Activated naive CD4-positive, alpha-beta T cell treated with anti-CD3 and anti-CD28 coated beads, Interleukin-2, amount 50 U/mL, for 72 hours (primary cell): Measurements from ENCODE around the gene PHF8. TPM values are rescaled to one million over a fixed set of nuclear protein-coding genes. Genes with fewer than 3 reads are reported as not detected.

Experiments used
- ATAC-seq, 2 donors: fragments of 150-1000 bp; cut with Tn5 transposase; 2 replicates each; pipeline ENCODE4 v1.10.0; 2021; ENCODE audit warnings: mild to moderate bottlenecking in 2 of 2, moderate library complexity in 2 of 2
- DNase-seq, 2 donors: peaks; one replicate each; pipeline ENCODE4 v3.0.0; 2021 to 2022; ENCODE audit warnings: low spot score in 2 of 2
- H3K27ac Mint-ChIP-seq, 2 donors: one replicate each; pipeline ENCODE4 v1.8.0; 2022; ENCODE audit warnings: mild to moderate bottlenecking in 2 of 2, mixed read lengths in 2 of 2
- H3K36me3 Mint-ChIP-seq, 2 donors: one replicate each; pipeline ENCODE4 v1.8.0; 2022; ENCODE audit warnings: mixed read lengths in 2 of 2
- H3K9me3 Mint-ChIP-seq, 2 donors: one replicate each; pipeline ENCODE4 v1.8.0; 2022; ENCODE audit warnings: mixed read lengths in 2 of 2
- total RNA-seq, 2 donors: library from RNA; stranded (reverse); gene quantifications; one replicate each; pipeline ENCODE4 v1.2.3, GENCODE V29; 2022

PHF8 gene
- total RNA-seq, 2 donors from 2014 or later: 56.5 to 65.3 TPM

GRCh38 chrX:54043541-54044125 lies 640 bp downstream of the PHF8 start:
- H3K36me3 Mint-ChIP-seq: peaks cover 14 to 15% of the 10 kb centered on the region in 2 donors
- ATAC-seq: peak in 1 of 2 donors; percentile 11
- DNase-seq: peak in 1 of 2 donors; percentile 35
- H3K27ac Mint-ChIP-seq: peak overlapping the region; percentile 93 to 98
- H3K9me3 Mint-ChIP-seq: no peaks in the 10 kb centered on the region

- peak overlapping the region; percentile 93 to 98 for H3K27ac Mint-ChIP-seq
- no peaks in the 10 kb centered on the region for H3K9me3 Mint-ChIP-seq
- ATAC-seq (no peak), DNase-seq (no peak)
- H3K36me3 Mint-ChIP-seq: peaks cover 14 to 15% of the 10 kb centered on the region in 2 donors
Observed at GRCh38 chrX:54043056-54043455, 1.2 kb downstream of the PHF8 start.

GRCh38 chrX:54042609-54043021 lies 1.7 kb downstream of the PHF8 start:
- ATAC-seq: no peak
- Mint-ChIP-seq H3K9me3 (no peaks in the 10 kb centered on the region), H3K36me3 (peaks cover 14 to 15% of the 10 kb centered on the region in 2 donors), H3K27ac (peak overlapping the region in 1 of 2 donors; percentile 98)
- DNase-seq: peak in 1 of 2 donors; percentile 20

GRCh38 chrX:54030329-54030728 lies 13.9 kb downstream of the PHF8 start:
- H3K9me3 Mint-ChIP-seq: no peaks in the 10 kb centered on the region
- ATAC-seq: no peak
- H3K27ac Mint-ChIP-seq: no peak overlapping the region
- H3K36me3 Mint-ChIP-seq: peaks cover 5 to 26% of the 10 kb centered on the region in 2 donors
- DNase-seq: no peak

GRCh38 chrX:54029529-54030143 lies 14.6 kb downstream of the PHF8 start:
- Mint-ChIP-seq H3K9me3 (no peaks in the 10 kb centered on the region), H3K36me3 (peaks cover 5 to 26% of the 10 kb centered on the region in 2 donors), H3K27ac (peak overlapping the region in 1 of 2 donors; percentile 53)
- no peak for DNase-seq
- no peak for ATAC-seq

GRCh38 chrX:54024350-54024749 lies 19.9 kb downstream of the PHF8 start:
- no peaks in the 10 kb centered on the region for H3K9me3 Mint-ChIP-seq
- H3K36me3 Mint-ChIP-seq: peaks cover 5 to 24% of the 10 kb centered on the region in 2 donors

GRCh38 chrX:54012830-54013500 lies 31.3 kb downstream of the PHF8 start:
- no peaks in the 10 kb centered on the region for H3K9me3 Mint-ChIP-seq
- H3K36me3 Mint-ChIP-seq: peaks cover 0 to 20% of the 10 kb centered on the region in 2 donors
- peak; percentile 31 to 74 for ATAC-seq
- H3K27ac Mint-ChIP-seq: no peak overlapping the region
- no peak for DNase-seq

More at GRCh38 chrX:54024350-54024749, 19.9 kb downstream of the PHF8 start:
- peak overlapping the region in 1 of 2 donors; percentile 29 for H3K27ac Mint-ChIP-seq
- DNase-seq: no peak
- no peak for ATAC-seq

GRCh38 chrX:54007682-54008081 lies 36.6 kb downstream of the PHF8 start:
- ATAC-seq (no peak), DNase-seq (no peak)
- no peaks in the 10 kb centered on the region for H3K9me3 Mint-ChIP-seq
- no peak overlapping the region for H3K27ac Mint-ChIP-seq
- H3K36me3 Mint-ChIP-seq: peaks cover 0 to 6% of the 10 kb centered on the region in 2 donors

- peaks cover 5 to 21% of the 10 kb centered on the region in 2 donors for H3K36me3 Mint-ChIP-seq
Observed at GRCh38 chrX:53997724-53998123, 46.5 kb downstream of the PHF8 start.

GRCh38 chrX:53992589-53992988 lies 51.7 kb downstream of the PHF8 start:
- DNase-seq (no peak), ATAC-seq (no peak)
- peak overlapping the region in 1 of 2 donors; percentile 79 for H3K27ac Mint-ChIP-seq
- H3K9me3 Mint-ChIP-seq: no peaks in the 10 kb centered on the region
- peaks cover 5 to 25% of the 10 kb centered on the region in 2 donors for H3K36me3 Mint-ChIP-seq

More at GRCh38 chrX:53997724-53998123, 46.5 kb downstream of the PHF8 start:
- Mint-ChIP-seq H3K9me3 (no peaks in the 10 kb centered on the region), H3K27ac (peak overlapping the region in 1 of 2 donors; percentile 44)
- no peak for ATAC-seq
- no peak for DNase-seq

GRCh38 chrX:53990171-53990570 lies 54.1 kb downstream of the PHF8 start:
- H3K36me3 Mint-ChIP-seq: peaks cover 0 to 20% of the 10 kb centered on the region in 2 donors
- DNase-seq: no peak
- no peaks in the 10 kb centered on the region for H3K9me3 Mint-ChIP-seq
- no peak overlapping the region for H3K27ac Mint-ChIP-seq
- ATAC-seq: no peak

GRCh38 chrX:53984895-53985294 lies 59.4 kb downstream of the PHF8 start:
- no peak for ATAC-seq
- Mint-ChIP-seq H3K27ac (no peak overlapping the region), H3K36me3 (peaks cover 5 to 11% of the 10 kb centered on the region in 2 donors), H3K9me3 (no peaks in the 10 kb centered on the region)
- DNase-seq: no peak

GRCh38 chrX:53974529-53974928 lies 69.7 kb downstream of the PHF8 start:
- Mint-ChIP-seq H3K36me3 (peaks cover 25 to 54% of the 10 kb centered on the region in 2 donors), H3K9me3 (no peaks in the 10 kb centered on the region), H3K27ac (no peak overlapping the region)
- ATAC-seq (no peak), DNase-seq (no peak)

GRCh38 chrX:53969540-53969939 lies 74.7 kb downstream of the PHF8 start:
- no peak overlapping the region for H3K27ac Mint-ChIP-seq
- no peaks in the 10 kb centered on the region for H3K9me3 Mint-ChIP-seq
- H3K36me3 Mint-ChIP-seq: peaks cover 28 to 59% of the 10 kb centered on the region in 2 donors
- no peak for ATAC-seq
- no peak for DNase-seq

GRCh38 chrX:53950130-53950733 lies 94.0 kb downstream of the PHF8 start:
- Mint-ChIP-seq H3K36me3 (peaks cover 11 to 12% of the 10 kb centered on the region in 2 donors), H3K9me3 (no peaks in the 10 kb centered on the region), H3K27ac (peak overlapping the region in 1 of 2 donors; percentile 37)
- no peak for DNase-seq
- ATAC-seq: no peak

GRCh38 chrX:53940180-53940579 lies 104.1 kb downstream of the PHF8 start:
- Mint-ChIP-seq H3K27ac (peak overlapping the region in 1 of 2 donors; percentile 71), H3K9me3 (no peaks in the 10 kb centered on the region), H3K36me3 (peaks cover 13 to 17% of the 10 kb centered on the region in 2 donors)
- no peak for ATAC-seq
- no peak for DNase-seq

- Mint-ChIP-seq H3K27ac (peak overlapping the region; percentile 69 to 71), H3K9me3 (no peaks in the 10 kb centered on the region), H3K36me3 (peaks cover 13 to 17% of the 10 kb centered on the region in 2 donors)
- ATAC-seq (no peak), DNase-seq (no peak)
Observed at GRCh38 chrX:53939127-53939526, 105.1 kb downstream of the PHF8 start.
